Measurements from ENCODE around the gene GRK1.

The GRK1 gene

GRCh38 chr13:113638806-113639205 is 28.2 kb upstream of the GRK1 start:
- H3K27ac ChIP-seq (ENCODE audit: poor library complexity, severe bottlenecking): no peak overlapping the region
- no peaks in the 10 kb centered on the region for H3K27me3 ChIP-seq (ENCODE audit: insufficient read depth, poor library complexity, severe bottlenecking)
- H3K4me3 ChIP-seq (ENCODE audit: severe bottlenecking): no peak overlapping the region
- H3K4me1 ChIP-seq (ENCODE audit: insufficient read depth, poor library complexity, severe bottlenecking): no peaks in the 10 kb centered on the region
- DNase-seq (ENCODE audit: low spot score) (no peak), ATAC-seq (ENCODE audit: low read depth) (no peak)
- no peak for TF ChIP-seq CTCF (IDR thresholded peaks at IDR 0.05; ENCODE audit: poor library complexity, severe bottlenecking)
- H3K9me3 ChIP-seq (ENCODE audit: severe bottlenecking): peaks cover 2% of the 10 kb centered on the region
- H3K36me3 ChIP-seq (ENCODE audit: low read depth): peaks cover 88% of the 10 kb centered on the region

- H3K4me1 ChIP-seq (ENCODE audit: insufficient read depth, poor library complexity, severe bottlenecking): no peaks in the 10 kb centered on the region
- peaks cover 2% of the 10 kb centered on the region for H3K9me3 ChIP-seq (ENCODE audit: severe bottlenecking)
- ATAC-seq (ENCODE audit: low read depth) (no peak), DNase-seq (ENCODE audit: low spot score) (no peak)
- no peak for TF ChIP-seq CTCF (IDR thresholded peaks at IDR 0.05; ENCODE audit: poor library complexity, severe bottlenecking)
- H3K36me3 ChIP-seq (ENCODE audit: low read depth): peaks cover 78% of the 10 kb centered on the region
- H3K4me3 ChIP-seq (ENCODE audit: severe bottlenecking): no peak overlapping the region
- no peaks in the 10 kb centered on the region for H3K27me3 ChIP-seq (ENCODE audit: insufficient read depth, poor library complexity, severe bottlenecking)
- no peak overlapping the region for H3K27ac ChIP-seq (ENCODE audit: poor library complexity, severe bottlenecking)
These were observed 27.3 kb upstream of the GRK1 start for GRCh38 chr13:113639616-113640262.

GRCh38 chr13:113641426-113641825 is 25.6 kb upstream of the GRK1 start:
- Histone ChIP-seq H3K9me3 (ENCODE audit: severe bottlenecking) (peaks cover 5% of the 10 kb centered on the region), H3K36me3 (ENCODE audit: low read depth) (peaks cover 62% of the 10 kb centered on the region), H3K4me1 (ENCODE audit: insufficient read depth, poor library complexity, severe bottlenecking) (no peaks in the 10 kb centered on the region), H3K27ac (ENCODE audit: poor library complexity, severe bottlenecking) (no peak overlapping the region), H3K27me3 (ENCODE audit: insufficient read depth, poor library complexity, severe bottlenecking) (no peaks in the 10 kb centered on the region), H3K4me3 (ENCODE audit: severe bottlenecking) (no peak overlapping the region)
- ATAC-seq (ENCODE audit: low read depth) (no peak), DNase-seq (ENCODE audit: low spot score) (no peak)
- TF ChIP-seq CTCF (IDR thresholded peaks at IDR 0.05; ENCODE audit: poor library complexity, severe bottlenecking): no peak

GRCh38 chr13:113642563-113642962 is 24.5 kb upstream of the GRK1 start:
- H3K36me3 ChIP-seq (ENCODE audit: low read depth): peaks cover 50% of the 10 kb centered on the region
- H3K4me1 ChIP-seq (ENCODE audit: insufficient read depth, poor library complexity, severe bottlenecking): no peaks in the 10 kb centered on the region
- ATAC-seq (ENCODE audit: low read depth): no peak
- DNase-seq (ENCODE audit: low spot score): no peak
- no peak overlapping the region for H3K4me3 ChIP-seq (ENCODE audit: severe bottlenecking)
- H3K27me3 ChIP-seq (ENCODE audit: insufficient read depth, poor library complexity, severe bottlenecking): no peaks in the 10 kb centered on the region
- no peak for TF ChIP-seq CTCF (IDR thresholded peaks at IDR 0.05; ENCODE audit: poor library complexity, severe bottlenecking)
- peaks cover 5% of the 10 kb centered on the region for H3K9me3 ChIP-seq (ENCODE audit: severe bottlenecking)
- H3K27ac ChIP-seq (ENCODE audit: poor library complexity, severe bottlenecking): no peak overlapping the region

- no peak for TF ChIP-seq CTCF (IDR thresholded peaks at IDR 0.05; ENCODE audit: poor library complexity, severe bottlenecking)
- H3K9me3 ChIP-seq (ENCODE audit: severe bottlenecking): peaks cover 5% of the 10 kb centered on the region
- peaks cover 40% of the 10 kb centered on the region for H3K36me3 ChIP-seq (ENCODE audit: low read depth)
- no peak for ATAC-seq (ENCODE audit: low read depth)
- H3K27ac ChIP-seq (ENCODE audit: poor library complexity, severe bottlenecking): no peak overlapping the region
- no peaks in the 10 kb centered on the region for H3K4me1 ChIP-seq (ENCODE audit: insufficient read depth, poor library complexity, severe bottlenecking)
- DNase-seq (ENCODE audit: low spot score): no peak
- H3K27me3 ChIP-seq (ENCODE audit: insufficient read depth, poor library complexity, severe bottlenecking): no peaks in the 10 kb centered on the region
- H3K4me3 ChIP-seq (ENCODE audit: severe bottlenecking): no peak overlapping the region
These were observed 23.4 kb upstream of the GRK1 start for GRCh38 chr13:113643593-113643992.

All from RWPE2 (cell line).